ENCODE results near the gene CKB. TPM values are rescaled to one million over a fixed set of nuclear protein-coding genes. Genes with fewer than 3 reads are reported as not detected.

The CKB gene
- total RNA-seq, 1 donor = 6.4 TPM

- H3K27me3 ChIP-seq (ENCODE audit: insufficient read depth, low read length) = no peaks in the 10 kb centered on the region
- H3K4me3 ChIP-seq (ENCODE audit: low read length) = no peak overlapping the region
- peaks cover 13% of the 10 kb centered on the region for H3K4me1 ChIP-seq (ENCODE audit: insufficient read depth, low read length)
- H3K9me3 ChIP-seq (ENCODE audit: low read depth, low read length) = no peaks in the 10 kb centered on the region
Measured at GRCh38 chr14:103483600-103483999, 39.0 kb downstream of the CKB start.

- no peaks in the 10 kb centered on the region for H3K9me3 ChIP-seq (ENCODE audit: low read depth, low read length)
- no peaks in the 10 kb centered on the region for H3K27me3 ChIP-seq (ENCODE audit: insufficient read depth, low read length)
- H3K4me3 ChIP-seq (ENCODE audit: low read length) = no peak overlapping the region
- H3K4me1 ChIP-seq (ENCODE audit: insufficient read depth, low read length) = peaks cover 13% of the 10 kb centered on the region
Measured at GRCh38 chr14:103480595-103480994, 42.0 kb downstream of the CKB start.

- no peaks in the 10 kb centered on the region for H3K9me3 ChIP-seq (ENCODE audit: low read depth, low read length)
- peaks cover 13% of the 10 kb centered on the region for H3K4me1 ChIP-seq (ENCODE audit: insufficient read depth, low read length)
Measured at GRCh38 chr14:103476631-103477030, 46.0 kb downstream of the CKB start.

GRCh38 chr14:103476065-103476464, 46.6 kb downstream of the CKB start:
- no peak overlapping the region for H3K4me3 ChIP-seq (ENCODE audit: low read length)
- peaks cover 13% of the 10 kb centered on the region for H3K4me1 ChIP-seq (ENCODE audit: insufficient read depth, low read length)
- H3K9me3 ChIP-seq (ENCODE audit: low read depth, low read length) = no peaks in the 10 kb centered on the region
- no peaks in the 10 kb centered on the region for H3K27me3 ChIP-seq (ENCODE audit: insufficient read depth, low read length)

More at GRCh38 chr14:103476631-103477030, 46.0 kb downstream of the CKB start:
- no peak overlapping the region for H3K4me3 ChIP-seq (ENCODE audit: low read length)
- no peaks in the 10 kb centered on the region for H3K27me3 ChIP-seq (ENCODE audit: insufficient read depth, low read length)

- H3K27me3 ChIP-seq (ENCODE audit: insufficient read depth, low read length) = no peaks in the 10 kb centered on the region
- no peak overlapping the region for H3K4me3 ChIP-seq (ENCODE audit: low read length)
- H3K4me1 ChIP-seq (ENCODE audit: insufficient read depth, low read length) = peaks cover 2% of the 10 kb centered on the region
- H3K9me3 ChIP-seq (ENCODE audit: low read depth, low read length) = no peaks in the 10 kb centered on the region
Measured at GRCh38 chr14:103474893-103475292, 47.7 kb downstream of the CKB start.

- no peaks in the 10 kb centered on the region for H3K4me1 ChIP-seq (ENCODE audit: insufficient read depth, low read length)
- H3K4me3 ChIP-seq (ENCODE audit: low read length) = no peak overlapping the region
- H3K27me3 ChIP-seq (ENCODE audit: insufficient read depth, low read length) = no peaks in the 10 kb centered on the region
- H3K9me3 ChIP-seq (ENCODE audit: low read depth, low read length) = no peaks in the 10 kb centered on the region
Measured at GRCh38 chr14:103472939-103473338, 49.7 kb downstream of the CKB start.

Other genes starting within 250 kb of the CKB start
- 509 TPM for gene EIF5, start 188.6 kb downstream of the CKB start, total RNA-seq
- gene MARK3, start 137.4 kb downstream of the CKB start, total RNA-seq = 96.6 TPM
- gene TRMT61A, start 6.4 kb upstream of the CKB start, total RNA-seq = 7.2 TPM
- gene BAG5, start 39.8 kb upstream of the CKB start, total RNA-seq = 45.8 TPM
- 11.3 TPM for gene COA8, start 40.1 kb upstream of the CKB start, total RNA-seq
- 127 TPM for gene KLC1, start 106.4 kb upstream of the CKB start, total RNA-seq
- gene XRCC3, start 192.6 kb upstream of the CKB start, total RNA-seq = 4.6 TPM
- gene ZFYVE21, start 193.0 kb upstream of the CKB start, total RNA-seq = 2.0 TPM

All from mononuclear cell (primary cell).